Skeletal muscle satellite cell (primary cell): Measurements from ENCODE around the gene CFAP99.
A peak's percentile ranks its signal among the peaks of the same experiment; 100 is the strongest.
"Not testable (repeated sequence)": the region's sequence is repeated elsewhere in the genome, so short reads cannot be mapped to it uniquely, and the experiment has no call there.

Experiments
- H3K27me3 ChIP-seq: 2 replicates; pipeline ENCODE4 v1.7.0; 2013; ENCODE audit warnings: low read length; ENCODE audit not compliant: control insufficient read depth, insufficient read depth
- H3K36me3 ChIP-seq: 2 replicates; pipeline ENCODE4 v1.7.0; 2013; ENCODE audit warnings: mild to moderate bottlenecking, control low read depth, low read length; ENCODE audit not compliant: insufficient read depth
- H3K4me1 ChIP-seq: 2 replicates; pipeline ENCODE4 v1.7.0; 2013; ENCODE audit warnings: low read length; ENCODE audit not compliant: control insufficient read depth, insufficient read depth
- H3K4me2 ChIP-seq: 2 replicates; pipeline ENCODE4 v1.7.0; 2013; ENCODE audit warnings: mild to moderate bottlenecking, low read length
- H3K4me3 ChIP-seq: 2 replicates; pipeline ENCODE4 v1.7.0; 2013; ENCODE audit warnings: low read length
- H3K9ac ChIP-seq: 2 replicates; pipeline ENCODE4 v1.7.0; 2013; ENCODE audit warnings: mild to moderate bottlenecking, low read depth, low read length, moderate library complexity
- H3K9me3 ChIP-seq: replicated peaks from 2 replicates; pipeline ENCODE4 v1.7.0; 2013; ENCODE audit warnings: mild to moderate bottlenecking, control low read depth, low read length

The CFAP99 gene

GRCh38 chr4:2458546-2459491, 40.1 kb downstream of the CFAP99 start:
- no peak overlapping the region for H3K4me2 ChIP-seq
- H3K4me1 ChIP-seq, result peaks cover 6% of the 10 kb centered on the region
- H3K4me3 ChIP-seq, result no peak overlapping the region
- H3K9ac ChIP-seq, result no peak overlapping the region
- no peaks in the 10 kb centered on the region for H3K36me3 ChIP-seq
- H3K9me3 ChIP-seq, result no peaks in the 10 kb centered on the region
- H3K27me3 ChIP-seq, result peaks cover 16% of the 10 kb centered on the region

DNA sequence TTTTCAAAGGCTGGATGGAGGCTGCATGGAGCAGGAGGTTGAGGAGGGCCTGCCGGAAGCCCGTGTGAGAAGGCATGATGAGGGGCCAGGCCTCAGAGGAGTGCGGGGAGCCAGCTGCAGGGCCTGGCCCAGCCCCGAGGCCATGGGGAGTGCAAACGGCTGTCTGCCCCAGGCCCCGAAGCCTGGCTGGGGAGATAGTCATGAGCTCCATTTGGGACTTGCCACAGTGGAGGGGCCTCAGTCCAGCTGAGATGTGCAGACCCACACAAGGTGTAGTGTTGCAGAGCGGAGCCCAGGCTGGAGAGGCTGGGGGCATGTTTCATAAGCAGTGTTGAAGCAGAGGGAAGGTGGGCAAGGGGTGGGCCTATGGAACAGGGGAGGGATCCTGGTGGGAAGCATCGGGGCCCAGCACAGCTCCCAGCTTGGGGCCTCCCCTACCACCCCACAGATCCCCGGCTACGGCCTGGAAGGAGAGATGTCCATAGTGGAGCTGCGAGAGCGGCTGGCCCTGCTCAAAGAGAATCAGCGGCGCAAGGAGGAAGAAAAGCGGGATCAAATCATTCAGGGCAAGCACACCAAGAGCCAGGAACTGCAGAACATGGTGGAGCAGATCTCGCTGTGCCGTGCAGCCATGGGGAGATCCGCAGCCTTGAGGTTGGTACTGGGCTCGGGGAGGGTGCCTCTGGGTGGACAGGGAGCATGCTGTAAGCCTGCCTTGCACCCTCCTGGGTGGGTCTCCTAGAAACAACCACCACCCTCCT, 41.0 kb downstream of the CFAP99 start:
- no peak overlapping the region for H3K4me2 ChIP-seq
- H3K4me1 ChIP-seq, result peaks cover 6% of the 10 kb centered on the region
- H3K27me3 ChIP-seq, result peaks cover 16% of the 10 kb centered on the region
- no peaks in the 10 kb centered on the region for H3K36me3 ChIP-seq
- H3K4me3 ChIP-seq, result no peak overlapping the region
- no peak overlapping the region for H3K9ac ChIP-seq
- H3K9me3 ChIP-seq, result no peaks in the 10 kb centered on the region

- Histone ChIP-seq H3K4me2 (no peak overlapping the region), H3K27me3 (peaks cover 12% of the 10 kb centered on the region), H3K9me3 (no peaks in the 10 kb centered on the region), H3K4me1 (peaks cover 6% of the 10 kb centered on the region), H3K36me3 (no peaks in the 10 kb centered on the region), H3K4me3 (no peak overlapping the region), H3K9ac (no peak overlapping the region)
Measured at GRCh38 chr4:2461246-2461960, 42.6 kb downstream of the CFAP99 start.

DNA sequence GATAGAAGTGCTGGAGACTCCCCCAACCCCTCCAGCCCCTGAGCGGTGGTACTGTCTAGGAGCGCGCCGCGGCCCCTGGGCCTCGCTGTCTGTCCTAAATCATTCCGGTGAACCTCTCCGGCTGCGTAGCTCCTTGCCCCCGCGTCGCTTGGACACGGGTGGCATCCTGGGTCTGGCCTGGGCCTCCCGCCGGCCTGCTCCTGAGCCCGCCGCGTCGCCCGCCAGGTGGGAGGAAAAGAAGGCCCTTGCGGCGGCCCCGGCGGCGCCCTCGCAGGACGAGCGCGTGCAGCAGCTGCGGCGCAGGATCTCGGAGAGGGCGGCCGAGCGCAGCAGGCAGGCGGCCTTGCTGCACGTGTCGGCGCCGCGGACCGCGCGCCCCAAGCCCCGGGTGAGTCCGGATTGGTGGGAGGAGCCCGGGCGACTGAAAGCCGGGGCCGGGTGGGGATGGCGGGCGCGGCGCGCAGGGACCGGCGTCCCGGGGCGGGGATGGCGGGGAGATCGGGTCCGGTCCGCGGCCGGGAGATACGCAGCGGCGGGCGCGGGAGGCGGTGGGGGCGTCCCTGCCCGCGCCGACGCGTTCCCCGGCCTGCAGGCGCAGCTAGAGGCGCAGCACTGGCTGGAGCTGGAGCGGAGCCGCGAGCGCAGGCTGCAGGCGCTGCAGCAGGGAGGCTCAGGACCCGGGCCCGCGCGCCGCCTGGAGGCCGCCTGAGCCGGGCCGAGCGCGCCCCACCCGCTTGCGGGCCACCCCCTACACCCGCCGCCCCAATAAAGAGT, 43.6 kb downstream of the CFAP99 start:
- Histone ChIP-seq H3K9ac (peak overlapping the region; percentile 38), H3K4me3 (peak overlapping the region; percentile 69), H3K27me3 (peaks cover 5% of the 10 kb centered on the region)

DNA sequence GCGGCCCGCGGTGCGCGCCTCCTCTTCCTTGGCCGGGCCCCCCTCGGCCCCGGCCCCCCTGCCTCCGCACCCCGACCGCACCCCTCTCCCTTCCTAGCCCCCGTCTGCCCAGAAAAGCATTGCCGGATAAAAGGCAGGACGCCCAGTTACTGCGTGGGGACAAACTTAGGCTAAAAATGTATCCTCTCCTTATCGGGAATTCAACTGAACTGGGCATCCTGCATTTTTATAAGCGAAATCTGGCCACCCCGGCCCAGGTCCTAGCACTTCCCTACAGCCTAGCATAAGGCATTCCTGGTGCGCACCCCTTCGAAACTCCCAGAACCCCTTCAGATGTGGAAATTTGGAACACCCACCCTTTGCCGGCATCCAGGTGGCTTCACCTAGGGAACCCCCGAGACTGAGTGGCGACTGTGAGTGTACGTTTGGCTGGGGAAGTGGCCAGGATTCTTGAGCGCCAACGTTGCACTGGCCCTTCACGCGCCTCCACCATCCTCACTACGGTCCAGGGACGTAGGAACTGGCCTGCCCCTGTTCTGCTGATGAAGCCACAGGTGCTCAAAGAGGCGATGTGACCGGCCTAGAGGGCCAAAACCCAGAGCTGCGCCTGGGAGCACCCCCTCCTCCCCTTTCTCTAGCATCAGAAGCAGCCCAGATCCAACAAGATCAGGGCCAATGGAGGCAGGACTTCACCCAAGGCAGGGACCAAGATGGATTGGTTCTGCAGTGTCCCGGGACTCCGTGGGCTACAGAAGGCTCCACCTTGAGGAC, 44.4 kb downstream of the CFAP99 start:
- Histone ChIP-seq H3K36me3 (no peaks in the 10 kb centered on the region), H3K4me3 (peak overlapping the region; percentile 69)

More for the DNA sequence above, 43.6 kb downstream of the CFAP99 start:
- Histone ChIP-seq H3K36me3 (no peaks in the 10 kb centered on the region), H3K9me3 (no peaks in the 10 kb centered on the region), H3K4me2 (peak overlapping the region; percentile 86), H3K4me1 (peaks cover 6% of the 10 kb centered on the region)

DNA sequence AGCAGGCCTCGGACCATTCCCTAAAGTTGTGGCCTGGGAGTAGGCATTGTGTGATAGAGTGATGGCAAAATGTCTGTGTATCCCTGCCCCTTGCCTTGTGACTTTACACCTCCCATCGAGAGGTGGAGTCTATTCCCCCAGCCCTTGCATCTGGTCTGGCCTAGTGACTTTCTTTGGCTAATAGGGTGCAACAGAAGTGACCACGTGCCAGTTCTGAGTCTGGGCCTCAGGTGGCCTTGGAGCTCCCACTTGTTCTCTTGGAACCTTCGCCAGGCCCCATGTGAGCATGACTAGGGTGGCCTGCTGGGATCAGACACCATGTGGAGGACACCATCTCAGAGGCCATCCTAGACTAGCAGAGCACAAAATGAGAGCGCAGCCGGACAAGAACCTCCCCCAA, 46.3 kb downstream of the CFAP99 start:
- no peak overlapping the region for H3K9ac ChIP-seq
- no peak overlapping the region for H3K4me3 ChIP-seq

More for the DNA sequence above, 44.4 kb downstream of the CFAP99 start:
- Histone ChIP-seq H3K4me1 (peaks cover 10% of the 10 kb centered on the region), H3K9me3 (no peaks in the 10 kb centered on the region), H3K9ac (no peak overlapping the region), H3K27me3 (peaks cover 5% of the 10 kb centered on the region), H3K4me2 (peak overlapping the region; percentile 86)

GRCh38 chr4:2465544-2465943, 46.8 kb downstream of the CFAP99 start:
- H3K27me3 ChIP-seq, H3K4me2 ChIP-seq, H3K4me3 ChIP-seq, H3K36me3 ChIP-seq, H3K9me3 ChIP-seq, H3K9ac ChIP-seq: not testable (repeated sequence)
- peaks cover 15% of the 10 kb centered on the region for H3K4me1 ChIP-seq

More for the DNA sequence above, 46.3 kb downstream of the CFAP99 start:
- Histone ChIP-seq H3K9me3 (no peaks in the 10 kb centered on the region), H3K4me1 (peaks cover 10% of the 10 kb centered on the region), H3K36me3 (no peaks in the 10 kb centered on the region), H3K4me2 (no peak overlapping the region), H3K27me3 (peaks cover 3% of the 10 kb centered on the region)

DNA sequence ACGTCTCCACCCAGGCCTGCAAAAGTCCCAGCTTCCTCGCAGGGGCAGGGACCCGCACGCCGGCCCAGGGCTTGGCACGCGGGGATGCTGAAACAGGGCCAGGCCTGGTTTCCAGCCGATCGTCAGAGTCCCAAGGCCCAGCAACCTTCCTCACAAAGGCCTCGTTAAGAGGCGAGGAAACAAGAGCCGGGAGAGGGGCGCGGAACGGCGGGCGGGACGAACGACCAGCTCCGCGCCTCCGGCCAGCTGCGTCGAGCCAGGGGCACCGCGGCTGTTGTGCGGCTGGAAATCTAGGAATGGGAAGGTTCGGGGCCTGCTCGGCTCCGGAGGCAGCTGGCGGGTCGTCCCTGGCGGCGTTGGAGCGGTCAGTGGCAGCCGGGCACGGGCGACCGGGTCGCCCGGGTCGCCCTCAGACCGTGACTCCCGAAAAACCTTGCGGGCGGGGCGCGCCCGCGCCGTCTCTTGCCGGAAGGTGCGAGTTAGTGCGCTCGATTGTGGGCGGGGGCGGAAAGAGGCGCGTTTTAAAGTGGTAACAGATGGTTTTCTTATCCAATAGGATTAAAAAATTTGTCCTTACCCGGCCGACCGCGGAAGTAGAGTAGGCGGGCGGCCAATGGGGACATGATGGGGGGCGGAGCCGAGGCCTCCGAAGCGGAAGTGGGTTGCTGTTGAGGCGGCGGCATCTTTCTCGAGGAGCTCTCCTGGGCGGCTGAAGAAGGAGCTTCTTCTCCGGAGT, 49.9 kb downstream of the CFAP99 start, which contains the start of gene RNF4:
Gene RNF4, plus strand, starts transcription at position 651 of the 736 bp plus-strand sequence. CDS start 21,388 bp downstream, outside the sequence.
- H3K9ac ChIP-seq, result peak within 1 kb of the TSS; percentile 97
- peaks cover 11% of the 10 kb centered on the region for H3K4me1 ChIP-seq
- peak within 1 kb of the TSS; percentile 90 for H3K4me3 ChIP-seq
- peaks cover 7% of the 10 kb centered on the region for H3K9me3 ChIP-seq
- peak within 1 kb of the TSS; percentile 99 for H3K4me2 ChIP-seq
- H3K27me3 ChIP-seq, result no peaks in the 10 kb centered on the region
- peaks cover 18% of the 10 kb centered on the region for H3K36me3 ChIP-seq

DNA sequence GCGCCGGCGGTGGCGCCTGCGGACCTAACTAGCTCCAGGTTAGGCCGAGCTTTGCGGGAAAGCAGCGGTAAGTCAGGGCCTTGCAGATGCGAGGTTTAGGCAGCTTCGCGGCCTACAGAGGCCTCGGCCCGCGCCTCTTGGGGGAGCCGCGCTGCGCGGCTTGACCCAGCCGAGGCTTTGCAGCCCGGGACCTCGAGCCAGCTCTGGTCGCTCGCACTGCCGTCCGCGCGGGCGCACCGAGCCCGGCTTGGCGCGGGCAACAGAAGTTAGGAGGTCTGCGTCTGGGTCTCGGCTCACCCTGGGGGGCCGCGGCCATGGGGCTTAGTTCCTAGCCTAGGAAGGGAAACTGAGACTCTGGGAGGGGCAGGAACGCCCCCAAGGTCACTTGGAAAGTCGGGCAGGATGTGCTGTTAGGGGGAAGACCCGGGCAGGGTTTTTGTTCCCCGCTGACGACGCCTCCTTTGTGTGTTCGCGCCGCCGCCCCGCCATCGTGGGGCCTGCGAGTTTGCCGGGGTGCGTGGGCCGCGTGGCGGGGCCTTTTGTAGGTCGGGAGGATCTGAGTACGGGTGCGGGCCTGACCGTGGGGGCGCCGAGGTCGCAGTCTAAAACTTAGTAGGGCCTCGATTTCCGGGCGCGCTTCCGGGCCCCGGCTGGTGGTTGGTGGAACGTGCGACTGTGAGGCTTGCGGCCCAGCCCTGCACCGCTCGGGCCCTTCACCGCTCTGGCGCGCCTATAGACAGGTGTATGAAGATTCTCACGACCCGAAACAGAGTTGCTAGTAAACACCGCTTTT, 50.6 kb downstream of the CFAP99 start:
- H3K36me3 ChIP-seq, result peaks cover 18% of the 10 kb centered on the region
- peak overlapping the region; percentile 92 for H3K4me2 ChIP-seq
- H3K27me3 ChIP-seq, result no peaks in the 10 kb centered on the region

More for the DNA sequence above, 50.6 kb downstream of the CFAP99 start:
- H3K4me3 ChIP-seq, result peak overlapping the region; percentile 90
- H3K9me3 ChIP-seq, result peaks cover 7% of the 10 kb centered on the region
- H3K4me1 ChIP-seq, result peaks cover 11% of the 10 kb centered on the region
- H3K9ac ChIP-seq, result peak overlapping the region; percentile 97
